ENCODE data around the gene MAN2B1.
A peak's percentile ranks its signal among the peaks of the same experiment; 100 is the strongest.
"Not testable (repeated sequence)": the region's sequence is repeated elsewhere in the genome, so short reads cannot be mapped to it uniquely, and the experiment has no call there.

The MAN2B1 gene

DNA sequence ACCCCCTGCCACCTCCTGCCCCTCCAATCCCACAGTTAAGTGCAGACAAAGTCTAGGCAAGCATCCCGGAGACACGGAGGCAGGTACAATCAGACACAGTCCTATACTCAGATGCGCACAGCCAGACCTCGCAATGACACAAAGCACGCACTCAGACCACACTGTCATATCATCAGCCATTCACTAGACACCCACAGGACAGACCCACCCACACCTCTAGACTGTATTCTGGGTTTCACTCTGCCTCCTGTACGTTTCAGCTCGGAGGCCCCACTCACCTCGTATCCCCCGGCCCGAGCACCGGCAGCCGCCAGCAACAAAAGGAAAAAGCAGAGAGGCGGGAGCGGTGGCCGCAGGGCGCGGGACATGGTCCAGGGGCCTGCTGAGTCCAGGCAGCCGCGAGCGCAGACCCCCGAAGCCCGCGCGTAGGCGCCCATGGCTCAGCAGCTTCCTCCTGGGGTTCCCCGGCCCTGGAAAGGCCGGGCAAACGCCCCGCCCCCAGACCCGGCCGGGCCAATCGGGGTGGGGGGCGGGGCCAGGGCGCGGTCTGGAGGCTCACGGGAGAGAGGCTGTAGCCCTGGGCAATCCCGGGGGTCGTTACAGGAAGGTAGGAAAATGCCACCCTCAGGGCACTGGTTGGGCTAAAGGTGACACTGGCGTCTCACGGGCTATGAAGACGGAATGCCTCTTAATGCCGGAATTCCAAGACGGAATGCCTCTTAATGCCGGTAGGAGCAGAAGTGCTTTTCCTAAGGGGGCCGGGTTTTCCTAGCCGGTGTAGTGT, at the start of gene MAN2B1, which contains the start of gene WDR83:
MAN2B1 (minus strand) TSS at position 478 of the 784 bp plus-strand sequence; CDS start at position 437, 41 bp downstream.
WDR83 (plus strand) TSS at position 543 of the 784 bp plus-strand sequence. CDS start 2,984 bp downstream, outside the sequence.
- DNase-seq (ENCODE audit: low read depth in 2 of 2): peak; percentile 57 to 68

DNA sequence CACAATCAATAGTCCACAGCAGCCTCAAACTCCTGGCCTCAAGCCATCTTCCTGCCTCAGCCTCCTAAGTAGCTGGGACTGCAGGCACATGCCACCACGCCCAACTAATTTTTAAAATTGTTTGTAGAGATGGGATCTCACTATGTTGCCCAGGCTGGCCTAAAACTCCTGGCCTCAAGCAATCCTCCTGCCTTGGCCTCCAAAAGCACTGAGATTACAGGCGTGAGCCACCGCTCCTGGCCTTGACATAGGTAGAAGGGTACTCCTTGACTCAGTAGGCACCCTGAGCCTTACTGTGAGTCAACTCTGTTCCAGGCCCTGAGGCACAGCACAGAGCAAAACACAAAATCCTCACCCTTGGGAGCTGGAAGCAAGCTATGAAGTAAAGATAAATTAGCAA, 49.4 kb upstream of the MAN2B1 start:
- DNase-seq (ENCODE audit: low read depth in 2 of 2): no peak

DNA sequence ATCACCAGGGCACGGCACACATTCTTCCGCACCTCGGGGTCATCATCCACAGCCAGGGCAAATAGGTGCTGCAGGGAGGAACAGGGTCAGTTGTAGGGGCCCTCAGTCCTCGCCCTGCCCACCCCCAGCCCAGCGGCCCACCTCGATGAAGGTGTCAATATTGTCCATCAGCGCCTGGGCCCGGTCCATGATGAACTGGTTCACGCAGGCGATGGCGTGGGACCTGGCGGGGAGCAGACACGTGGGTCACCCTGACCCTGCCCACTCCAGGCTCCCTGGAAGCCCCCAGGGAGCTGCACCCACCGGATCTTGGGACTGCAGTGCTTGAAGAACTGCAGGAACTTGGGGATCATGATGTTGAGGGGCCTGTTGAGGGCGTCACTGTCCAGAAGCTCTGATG, 48.6 kb upstream of the MAN2B1 start:
- DNase-seq (ENCODE audit: low read depth in 2 of 2): no peak

DNA sequence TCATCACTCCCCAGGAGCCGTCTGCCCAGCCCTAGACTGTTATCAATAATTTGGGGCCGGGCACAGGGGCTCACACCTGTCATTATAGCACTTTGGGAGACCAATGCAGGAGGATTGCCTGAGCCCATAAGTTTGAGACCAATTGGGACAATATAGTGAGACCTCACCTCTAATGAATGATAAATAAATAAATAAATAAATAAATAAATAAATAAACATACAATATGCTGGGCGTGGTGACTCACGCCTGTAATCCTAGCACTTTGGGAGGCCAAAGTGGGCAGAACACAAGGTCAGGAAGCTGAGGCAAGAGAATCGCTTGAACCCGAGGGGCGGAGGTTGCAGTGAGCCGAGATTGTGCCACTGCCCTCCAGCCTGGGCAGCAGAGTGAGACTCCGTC, 46.8 kb upstream of the MAN2B1 start:
- not testable (repeated sequence) for DNase-seq (ENCODE audit: low read depth in 2 of 2)

DNA sequence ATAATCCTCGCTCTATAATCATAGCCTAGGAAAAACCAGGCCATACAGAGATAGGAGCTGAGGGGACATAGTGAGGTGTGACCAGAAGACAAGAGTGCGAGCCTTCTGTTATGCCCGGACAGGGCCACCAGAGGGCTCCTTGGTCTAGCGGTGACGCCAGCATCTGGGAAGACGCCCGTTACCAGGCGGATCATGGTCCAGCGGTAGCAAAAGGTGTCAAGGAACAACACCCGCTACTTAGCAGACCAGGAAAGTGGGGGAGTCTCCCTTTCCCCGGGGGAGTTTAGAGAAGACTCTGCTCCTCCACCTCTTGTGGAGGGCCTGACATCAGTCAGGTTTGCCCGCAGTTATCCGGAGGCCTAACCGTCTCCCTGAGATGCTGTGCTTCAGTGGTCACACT, 45.5 kb upstream of the MAN2B1 start:
- not testable (repeated sequence) for DNase-seq (ENCODE audit: low read depth in 2 of 2)

DNA sequence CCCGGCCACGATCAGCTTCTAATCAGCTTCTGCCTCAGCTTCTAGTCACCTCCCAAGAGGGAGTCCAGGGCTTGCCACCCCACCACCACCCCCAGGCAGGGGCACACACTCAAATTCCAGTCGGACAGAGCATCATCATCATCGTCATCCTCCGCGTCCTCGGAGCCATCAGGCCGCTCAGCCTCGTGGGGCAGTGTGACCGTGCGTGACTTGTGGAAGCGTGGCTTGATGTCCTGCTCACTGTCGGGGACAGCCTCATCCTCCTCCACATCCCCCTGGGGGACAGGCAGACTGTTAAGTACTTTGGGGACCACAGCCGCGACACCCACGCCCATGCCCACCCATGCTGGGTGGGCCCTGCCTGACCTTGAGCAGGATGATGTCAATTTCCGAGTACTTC, 44.6 kb upstream of the MAN2B1 start:
- DNase-seq (ENCODE audit: low read depth in 2 of 2): no peak

DNA sequence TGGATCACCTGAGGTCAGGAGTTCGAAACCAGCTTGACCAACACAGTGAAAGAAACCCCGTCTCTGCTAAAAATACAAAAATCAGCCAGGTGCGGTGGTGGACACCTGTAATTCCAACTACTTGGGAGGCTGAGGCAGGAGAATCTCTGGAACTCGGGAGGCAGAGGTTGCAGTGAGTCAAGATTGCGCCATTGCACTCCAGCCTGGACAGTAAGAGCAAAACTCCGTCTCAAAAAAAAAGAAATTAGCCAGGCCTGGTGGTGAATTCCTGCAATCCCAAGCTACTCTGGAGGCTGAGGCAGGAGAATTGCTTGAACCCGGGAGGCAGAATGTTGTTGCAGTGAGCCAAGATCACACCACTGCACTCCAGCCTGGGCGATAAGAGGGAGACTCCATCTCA, 42.1 kb upstream of the MAN2B1 start:
- no peak for DNase-seq (ENCODE audit: low read depth in 2 of 2)

DNA sequence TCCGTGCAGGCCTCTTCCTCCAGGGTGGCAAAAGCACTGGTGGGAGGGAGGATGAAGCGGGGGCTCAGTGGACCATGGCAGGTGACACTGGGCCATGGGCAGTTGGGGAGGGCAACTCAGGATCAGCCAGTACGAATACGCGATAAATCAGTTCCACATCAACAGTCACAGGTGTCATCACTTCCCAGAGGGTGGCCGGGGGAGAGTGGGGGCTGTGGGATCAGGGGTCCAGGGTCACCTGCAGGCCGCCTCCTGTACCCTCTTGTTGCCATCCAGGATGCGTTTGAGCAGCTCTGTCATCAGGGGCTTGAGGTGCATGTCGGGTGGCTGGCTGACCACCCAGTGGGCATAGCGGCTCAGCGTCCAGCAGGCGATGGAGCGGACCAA, 39.8 kb upstream of the MAN2B1 start:
- DNase-seq (ENCODE audit: low read depth in 2 of 2): no peak

DNA sequence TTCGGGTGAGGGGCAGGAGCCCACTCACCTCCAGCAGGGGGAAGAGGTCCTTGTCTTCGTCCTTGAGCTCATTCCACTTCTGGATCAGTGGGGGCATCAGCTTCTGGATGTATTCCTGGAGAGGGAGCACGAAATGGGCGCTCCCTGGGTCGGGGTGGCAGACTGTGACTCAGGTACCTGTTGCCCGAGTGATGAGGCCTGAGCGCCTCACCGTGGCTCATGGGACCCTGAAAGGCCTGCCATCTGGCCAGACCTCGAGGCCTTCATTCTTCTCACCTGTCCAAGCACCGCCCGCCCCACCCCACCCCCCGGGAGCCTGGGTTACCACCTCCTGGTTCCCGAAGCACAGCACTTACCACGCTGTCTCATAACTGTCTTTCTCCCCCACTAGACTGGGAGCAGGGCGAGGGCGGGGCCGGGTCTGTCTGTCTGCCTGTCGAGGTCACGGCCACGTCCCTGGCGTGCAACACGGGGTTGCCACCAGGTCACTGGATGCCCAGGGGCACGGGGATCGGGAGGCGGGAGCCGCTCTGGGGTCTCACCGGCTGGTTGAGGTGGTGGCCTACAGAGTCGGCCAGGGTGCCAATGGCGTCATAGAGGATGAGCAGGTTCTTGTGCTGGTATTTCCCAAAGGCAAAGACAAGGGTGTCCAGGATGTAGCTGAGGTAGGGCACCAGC, 39.3 kb upstream of the MAN2B1 start:
- DNase-seq (ENCODE audit: low read depth in 2 of 2): no peak

DNA sequence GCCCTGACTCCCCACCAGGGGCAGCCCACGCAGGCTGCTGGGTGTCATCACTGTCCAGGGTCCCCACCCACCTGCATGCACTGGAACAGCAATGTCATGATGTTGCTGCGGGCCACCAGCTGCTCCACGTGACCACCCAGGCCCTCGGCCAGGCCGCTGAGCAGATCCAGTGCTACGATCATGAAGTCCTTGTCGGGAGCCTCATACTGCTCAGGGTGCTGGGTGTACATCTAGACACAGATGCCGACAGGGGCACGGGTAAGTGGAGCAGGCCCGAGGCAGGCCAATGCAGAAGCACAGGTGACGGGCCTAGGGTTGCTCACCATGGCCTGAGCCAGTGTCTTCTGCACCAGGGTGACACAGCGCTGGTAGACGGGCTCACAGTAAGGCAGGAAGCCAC, 38.6 kb upstream of the MAN2B1 start:
- no peak for DNase-seq (ENCODE audit: low read depth in 2 of 2)

DNA sequence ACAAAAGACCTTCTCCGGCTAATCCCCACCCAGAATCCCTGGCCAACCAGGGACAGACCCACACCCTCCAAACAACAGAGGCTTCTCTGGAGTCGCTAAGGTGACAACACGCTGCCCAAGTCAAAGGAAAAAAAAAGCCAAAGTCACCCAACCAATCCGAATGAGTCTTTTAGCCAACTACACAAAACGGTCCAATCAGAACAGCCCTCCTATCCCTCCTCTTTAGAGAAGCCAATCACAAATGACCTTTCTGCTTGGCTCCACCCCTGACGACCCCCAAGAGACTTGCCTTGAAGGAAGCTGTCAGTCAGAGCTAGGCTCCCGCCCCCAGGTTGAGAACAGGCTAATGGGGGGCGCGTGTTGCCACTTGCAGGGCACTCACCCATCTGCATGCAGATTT, 36.5 kb upstream of the MAN2B1 start:
- DNase-seq (ENCODE audit: low read depth in 2 of 2): no peak

DNA sequence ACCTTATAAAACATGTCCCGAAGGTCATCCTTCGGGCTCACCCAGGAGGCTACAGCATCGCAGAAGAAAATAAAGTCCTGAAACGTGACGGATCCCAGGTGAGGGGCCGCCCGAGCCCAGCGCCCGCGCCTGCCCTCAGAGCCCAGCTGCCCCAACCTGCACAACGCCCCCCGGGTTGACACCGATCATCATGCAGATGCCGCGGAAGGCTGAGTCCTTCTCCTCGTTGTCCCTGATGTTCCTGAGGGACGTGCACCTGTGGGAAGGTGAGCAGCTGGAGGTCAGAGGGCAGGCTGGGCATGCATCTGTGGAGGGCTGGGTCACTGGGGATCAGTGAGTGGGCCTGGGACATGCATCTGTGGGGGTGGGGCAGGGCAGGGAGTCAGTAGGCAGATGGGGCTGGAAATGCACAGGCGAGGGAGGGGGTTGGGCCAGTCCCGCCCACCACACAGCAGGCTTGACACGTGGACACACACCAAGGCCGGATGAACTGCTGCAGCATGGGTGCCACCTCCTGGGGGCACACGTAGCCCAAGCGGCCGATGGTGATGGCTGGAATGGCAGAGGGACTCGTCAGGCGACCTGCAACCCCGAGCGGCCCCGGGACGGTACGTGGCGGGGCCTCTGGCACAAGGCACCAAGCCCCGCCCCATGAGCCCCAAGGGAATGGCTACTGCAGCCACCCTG, 35.2 kb upstream of the MAN2B1 start:
- DNase-seq (ENCODE audit: low read depth in 2 of 2): no peak

DNA sequence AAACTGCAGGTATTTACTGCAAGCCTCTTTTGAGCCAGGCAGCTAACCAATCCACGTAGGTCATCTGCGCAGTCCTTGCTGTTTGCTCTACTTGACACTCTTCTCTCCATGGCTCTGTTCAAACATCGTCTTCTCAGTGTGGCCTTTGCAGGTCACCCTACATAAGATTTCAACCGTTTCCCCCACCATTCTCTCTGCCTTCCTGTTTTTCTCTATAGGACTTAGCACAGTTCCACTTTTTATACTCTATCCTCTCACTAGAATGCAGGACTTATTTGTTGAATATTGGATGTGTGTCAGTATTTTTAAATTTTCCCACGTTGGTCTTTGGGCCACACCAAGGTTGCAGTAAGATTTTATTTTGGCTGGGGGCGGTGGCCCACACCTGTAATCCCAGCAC, 31.6 kb upstream of the MAN2B1 start:
- DNase-seq (ENCODE audit: low read depth in 2 of 2): no peak

DNA sequence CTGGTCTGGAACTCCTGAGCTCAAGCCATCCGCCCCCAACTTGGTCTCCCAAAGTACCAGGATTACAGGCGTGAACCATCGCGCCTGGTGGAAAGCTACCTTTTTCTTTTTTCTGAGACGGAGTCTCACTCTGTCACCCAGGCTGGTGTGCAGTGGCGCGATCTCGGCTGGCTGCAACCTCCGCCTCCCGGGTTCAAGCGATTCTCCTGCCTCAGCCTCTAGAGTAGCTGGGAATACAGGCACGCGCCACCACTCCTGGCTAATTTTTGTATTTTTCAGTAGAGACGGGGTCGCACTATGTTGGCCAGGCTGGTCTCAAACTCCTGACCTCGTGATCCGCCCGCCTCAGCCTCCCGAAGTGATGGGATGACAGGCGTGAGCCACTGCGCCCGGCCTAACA, 30.9 kb upstream of the MAN2B1 start:
- not testable (repeated sequence) for DNase-seq (ENCODE audit: low read depth in 2 of 2)

DNA sequence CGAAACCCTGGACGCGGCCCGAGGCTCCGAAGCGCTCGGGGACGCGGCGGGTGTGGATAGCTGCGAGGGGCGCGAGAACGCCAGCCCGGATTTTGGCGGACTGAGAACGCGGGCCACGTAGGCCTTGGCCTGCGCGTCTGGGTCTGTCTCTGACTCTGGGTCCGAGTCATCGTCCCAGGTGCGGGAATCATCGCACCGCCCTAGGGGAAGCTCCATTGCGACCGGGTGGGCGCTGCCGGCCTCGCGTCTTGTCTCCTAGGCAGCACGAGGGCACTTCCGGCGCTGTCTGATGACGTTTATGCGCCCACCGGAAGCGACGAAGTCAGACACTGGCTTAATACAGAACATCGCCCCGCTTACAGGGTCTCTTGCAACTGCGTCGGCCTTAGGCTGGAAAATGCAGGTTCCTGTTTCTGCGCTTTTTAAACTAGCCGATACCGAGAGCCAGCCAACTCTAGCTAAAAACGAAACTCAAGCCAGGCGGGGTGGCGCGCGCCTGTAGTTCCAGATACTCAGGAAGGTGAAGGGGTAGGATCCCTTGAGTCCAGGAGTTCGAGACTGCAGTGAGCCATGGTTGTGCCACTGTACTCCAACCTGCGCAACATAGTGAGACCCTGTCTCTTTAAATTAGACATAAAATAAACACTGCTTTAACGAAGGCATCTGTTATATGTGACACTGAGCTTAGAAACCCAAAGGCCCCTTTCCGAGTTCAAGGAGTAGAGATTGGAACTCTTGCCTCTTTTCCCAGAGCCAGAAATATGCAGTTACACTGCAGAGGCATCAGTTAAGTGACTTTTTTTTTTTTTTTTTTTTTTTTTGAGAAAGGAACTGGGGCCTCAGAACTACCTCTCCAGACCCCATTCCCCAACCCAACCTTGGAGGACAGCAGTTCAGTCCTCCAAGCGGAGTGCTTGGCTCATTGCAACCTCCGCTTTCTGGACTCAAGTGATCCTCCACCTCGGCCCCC, 30.1 kb upstream of the MAN2B1 start, which contains the start of gene FBXW9:
FBXW9 (minus strand) TSS at position 266 of the 970 bp plus-strand sequence; CDS start at position 216, 50 bp downstream.
- peak; percentile 94 to 97 for DNase-seq (ENCODE audit: low read depth in 2 of 2)

DNA sequence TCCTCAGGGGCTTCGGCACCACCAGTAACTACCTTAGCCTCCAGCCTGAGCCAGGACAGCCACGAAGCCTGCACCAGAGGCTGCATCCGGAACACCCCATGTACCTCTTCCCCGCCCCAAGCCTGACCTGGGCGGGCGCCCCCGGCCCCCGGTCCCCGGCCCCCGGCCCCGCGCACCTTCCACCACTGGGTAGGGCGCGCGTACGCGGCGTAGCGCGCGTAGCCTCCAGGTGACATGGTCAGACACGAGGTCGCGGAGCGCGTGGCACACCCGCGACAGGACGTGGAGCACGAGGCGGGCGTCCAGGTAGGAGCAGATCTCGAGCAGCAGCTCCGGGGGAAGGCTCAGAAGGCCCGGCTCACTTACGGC, 29.4 kb upstream of the MAN2B1 start:
- DNase-seq (ENCODE audit: low read depth in 2 of 2): no peak

DNA sequence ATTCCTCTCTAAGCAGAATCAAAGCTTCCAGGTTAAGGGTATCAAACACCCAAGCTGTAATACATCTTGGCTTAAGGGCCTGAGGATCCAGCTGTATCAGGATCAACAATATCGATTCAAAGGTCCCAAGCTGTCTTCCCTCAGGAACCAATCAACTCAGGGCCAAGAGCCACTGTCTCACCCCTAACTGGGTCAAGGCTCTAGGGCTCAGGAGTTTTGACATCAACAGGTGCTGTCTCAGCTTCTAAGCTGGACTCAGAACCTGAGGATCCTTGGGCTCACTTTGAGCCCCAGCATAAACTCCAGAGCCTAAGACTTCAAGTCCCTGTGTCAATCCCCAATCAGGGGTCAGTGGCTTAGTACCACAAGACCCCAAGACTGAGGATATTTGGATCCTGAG, 29.0 kb upstream of the MAN2B1 start:
- DNase-seq (ENCODE audit: low read depth in 2 of 2): no peak

DNA sequence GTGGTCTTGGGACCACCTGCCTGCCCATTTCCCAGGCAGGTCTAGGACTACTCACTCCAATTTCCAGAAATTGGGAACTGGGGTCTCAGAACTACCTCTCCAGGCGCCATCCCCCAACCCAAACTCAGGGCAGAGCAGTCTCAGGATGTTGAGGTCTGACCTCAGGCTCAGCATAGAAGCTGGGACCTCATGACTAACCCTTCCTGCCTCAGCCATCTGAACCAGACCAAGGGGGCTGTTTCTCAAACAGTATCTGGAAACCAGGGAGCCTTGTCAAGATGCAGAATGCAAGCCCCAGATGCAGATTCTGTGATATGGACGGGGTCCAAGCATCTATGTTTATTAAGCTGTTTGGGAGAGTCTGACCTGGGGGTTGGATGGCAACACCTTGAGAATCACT, 28.6 kb upstream of the MAN2B1 start:
- no peak for DNase-seq (ENCODE audit: low read depth in 2 of 2)

DNA sequence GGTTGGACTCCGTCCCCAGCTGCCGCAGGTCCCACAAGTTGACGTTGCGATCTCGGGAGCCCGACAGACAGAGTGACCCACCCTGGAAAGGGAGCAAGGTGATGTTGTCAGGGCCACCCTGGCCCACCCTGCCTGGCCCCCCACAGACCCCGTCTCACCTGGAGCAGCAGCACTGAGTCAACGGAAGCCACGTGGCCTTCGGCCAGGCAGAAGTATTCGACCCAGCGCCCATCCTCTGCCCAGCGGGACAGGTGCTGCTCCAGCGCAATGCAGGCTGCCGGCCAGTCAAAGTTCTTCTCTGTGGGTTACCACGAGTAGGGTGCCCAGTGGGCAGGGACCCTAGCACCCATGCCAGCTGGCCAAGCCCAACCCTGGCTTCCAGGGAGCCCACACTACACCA, 28.1 kb upstream of the MAN2B1 start:
- no peak for DNase-seq (ENCODE audit: low read depth in 2 of 2)

DNA sequence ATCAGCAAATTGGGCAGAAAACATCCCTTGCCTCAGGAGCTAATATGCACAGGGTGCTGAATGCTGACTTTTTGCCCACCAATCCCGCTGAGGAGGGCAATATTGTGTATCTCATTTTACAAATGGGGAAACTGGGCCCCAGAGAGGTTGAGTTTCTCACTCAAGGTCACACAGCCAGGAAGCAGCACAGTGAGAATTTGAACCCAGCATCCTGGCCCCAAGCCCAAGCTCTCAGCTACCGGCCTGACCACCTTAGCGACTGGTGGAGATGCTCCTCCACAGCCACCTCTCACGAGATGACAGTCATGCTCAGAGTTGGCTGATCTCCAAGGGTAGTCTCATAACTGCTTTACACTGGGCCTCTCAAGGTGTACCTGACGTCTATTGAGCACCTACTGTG, 26.4 kb upstream of the MAN2B1 start:
- DNase-seq (ENCODE audit: low read depth in 2 of 2): no peak

DNA sequence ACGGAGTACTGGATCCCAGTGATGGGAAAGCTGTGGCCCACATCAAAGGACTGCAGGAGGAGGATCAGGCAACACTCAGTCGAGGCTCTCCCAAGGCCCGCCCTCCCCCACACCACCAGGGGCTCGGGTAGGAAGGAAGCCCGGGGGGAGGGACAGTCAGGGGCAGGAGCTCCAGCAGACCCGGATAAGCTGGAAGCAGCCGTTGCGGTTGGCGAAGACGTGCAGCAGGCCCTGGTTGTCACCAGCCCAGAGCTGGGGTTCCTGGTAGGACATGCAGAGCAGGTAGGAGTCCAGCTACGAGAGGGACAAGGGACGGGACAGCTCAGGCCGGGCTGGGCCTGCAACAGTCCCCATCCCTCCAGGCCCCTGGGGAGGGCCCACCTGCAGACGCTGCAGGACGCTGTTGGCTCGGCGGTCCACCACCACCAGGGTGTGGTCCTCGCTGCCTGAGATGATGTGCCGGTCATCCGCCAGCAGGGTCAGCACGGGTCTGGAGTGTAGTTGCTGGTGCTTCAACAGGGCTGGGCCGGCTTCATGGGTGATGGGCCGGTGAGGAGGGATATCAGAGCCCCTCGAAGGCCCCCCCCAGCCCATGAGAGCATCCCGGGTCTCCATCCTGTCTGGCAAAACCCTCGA, 23.2 kb upstream of the MAN2B1 start:
- no peak for DNase-seq (ENCODE audit: low read depth in 2 of 2)

Data from stimulated activated CD8-positive, alpha-beta memory T cell treated with anti-CD3 and anti-CD28 coated beads, Interleukin-15, amount 100 ng/mL, for 4 hours (primary cell).